Parathyroid adenoma (tissue), 2 donors: ENCODE data around the gene PLEKHF1.
A peak's percentile ranks its signal among the peaks of the same experiment; 100 is the strongest.

ENCODE experiments used
- H2AFZ ChIP-seq: fragments of 300-600 bp; sonication (generic); one replicate; pipeline ENCODE4 v1.7.0; 2017; ENCODE audit warnings: antibody characterized with exemption, mild to moderate bottlenecking
- H3K27ac ChIP-seq: fragments of 300-600 bp; sonication (generic); one replicate; pipeline ENCODE4 v1.7.0; 2017
- H3K27me3 ChIP-seq: fragments of 300-600 bp; sonication (generic); one replicate; pipeline ENCODE4 v1.7.0; 2017; ENCODE audit warnings: low read length; ENCODE audit not compliant: control insufficient read depth, insufficient read depth
- H3K36me3 ChIP-seq: fragments of 300-600 bp; sonication (generic); one replicate; pipeline ENCODE4 v1.7.0; 2017; ENCODE audit warnings: low read length; ENCODE audit not compliant: control insufficient read depth, insufficient read depth
- H3K4me1 ChIP-seq: fragments of 300-600 bp; sonication (generic); one replicate; pipeline ENCODE4 v1.7.0; 2017; ENCODE audit warnings: control low read depth
- H3K4me2 ChIP-seq: fragments of 300-600 bp; sonication (generic); one replicate; pipeline ENCODE4 v1.7.0; 2017; ENCODE audit warnings: low read length
- H3K4me3 ChIP-seq: fragments of 300-600 bp; sonication (generic); one replicate; pipeline ENCODE4 v1.7.0; 2017; ENCODE audit warnings: low read depth, low read length
- H3K79me2 ChIP-seq: fragments of 300-600 bp; sonication (generic); one replicate; pipeline ENCODE4 v1.7.0; 2017; ENCODE audit warnings: control low read depth
- H3K9ac ChIP-seq: fragments of 300-600 bp; sonication (generic); one replicate; pipeline ENCODE4 v1.7.0; 2017; ENCODE audit warnings: mild to moderate bottlenecking
- H3K9me3 ChIP-seq: fragments of 300-600 bp; sonication (generic); one replicate; pipeline ENCODE4 v1.7.0; 2017; ENCODE audit warnings: low read length; ENCODE audit not compliant: control insufficient read depth
- TF ChIP-seq, protein P1 (sequence below): fragments of 300-600 bp; sonication (generic); IDR thresholded peaks from one replicate; pipeline ENCODE4 v1.7.0; 2017; ENCODE audit warnings: antibody characterized with exemption, mild to moderate bottlenecking
- donor health status: primary hyperparathyroidism.

Gene PLEKHF1

DNA sequence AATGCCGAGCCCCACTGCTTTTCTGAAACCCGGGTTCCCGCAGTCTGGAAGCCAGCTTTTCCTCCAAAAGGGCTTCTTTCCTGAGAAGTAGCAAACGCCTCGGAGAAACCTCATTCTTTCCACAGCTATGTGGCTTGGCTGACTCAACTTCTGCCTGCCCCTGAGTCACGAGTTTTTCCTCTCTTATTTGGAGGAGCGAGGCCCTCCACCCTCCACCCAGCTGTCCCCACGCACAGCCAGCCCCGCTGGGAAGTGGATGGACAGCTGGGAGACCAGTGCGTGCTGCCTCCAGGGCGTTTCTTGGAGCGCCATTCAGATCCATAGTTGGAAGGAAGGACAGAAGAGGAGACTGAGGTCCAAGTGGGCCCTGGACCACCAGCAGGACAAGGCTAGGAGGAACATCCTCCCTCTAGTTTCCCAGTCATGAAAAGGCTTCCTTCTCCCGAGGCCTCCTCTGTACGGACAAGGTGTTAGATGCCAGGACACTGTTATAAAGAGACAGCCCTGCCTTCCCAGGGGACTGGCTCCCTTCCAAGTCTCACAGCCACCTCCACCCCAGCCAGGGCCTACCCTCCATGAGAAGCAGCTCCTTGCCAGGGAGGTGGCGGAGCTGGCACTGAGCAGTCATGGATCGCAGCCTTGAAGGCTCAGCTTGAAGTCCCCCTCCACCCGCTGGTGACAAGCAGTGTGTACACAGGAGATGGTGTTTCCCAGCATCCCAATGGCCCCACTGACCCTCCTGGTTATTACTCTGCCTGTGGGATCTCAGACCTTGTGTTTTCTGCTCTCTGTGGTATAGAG is 2.5 kb upstream of the PLEKHF1 start:
- Histone ChIP-seq H3K27ac (no peak overlapping the region), H3K4me1 (peaks cover 13% of the 10 kb centered on the region), H3K36me3 (no peaks in the 10 kb centered on the region), H3K4me3 (no peak overlapping the region), H2AFZ (peak overlapping the region; percentile 7), H3K9me3 (no peaks in the 10 kb centered on the region), H3K4me2 (no peak overlapping the region), H3K27me3 (no peaks in the 10 kb centered on the region), H3K9ac (no peak overlapping the region), H3K79me2 (no peaks in the 10 kb centered on the region)
- TF ChIP-seq, protein P1, sequence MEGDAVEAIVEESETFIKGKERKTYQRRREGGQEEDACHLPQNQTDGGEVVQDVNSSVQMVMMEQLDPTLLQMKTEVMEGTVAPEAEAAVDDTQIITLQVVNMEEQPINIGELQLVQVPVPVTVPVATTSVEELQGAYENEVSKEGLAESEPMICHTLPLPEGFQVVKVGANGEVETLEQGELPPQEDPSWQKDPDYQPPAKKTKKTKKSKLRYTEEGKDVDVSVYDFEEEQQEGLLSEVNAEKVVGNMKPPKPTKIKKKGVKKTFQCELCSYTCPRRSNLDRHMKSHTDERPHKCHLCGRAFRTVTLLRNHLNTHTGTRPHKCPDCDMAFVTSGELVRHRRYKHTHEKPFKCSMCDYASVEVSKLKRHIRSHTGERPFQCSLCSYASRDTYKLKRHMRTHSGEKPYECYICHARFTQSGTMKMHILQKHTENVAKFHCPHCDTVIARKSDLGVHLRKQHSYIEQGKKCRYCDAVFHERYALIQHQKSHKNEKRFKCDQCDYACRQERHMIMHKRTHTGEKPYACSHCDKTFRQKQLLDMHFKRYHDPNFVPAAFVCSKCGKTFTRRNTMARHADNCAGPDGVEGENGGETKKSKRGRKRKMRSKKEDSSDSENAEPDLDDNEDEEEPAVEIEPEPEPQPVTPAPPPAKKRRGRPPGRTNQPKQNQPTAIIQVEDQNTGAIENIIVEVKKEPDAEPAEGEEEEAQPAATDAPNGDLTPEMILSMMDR: no peak

DNA sequence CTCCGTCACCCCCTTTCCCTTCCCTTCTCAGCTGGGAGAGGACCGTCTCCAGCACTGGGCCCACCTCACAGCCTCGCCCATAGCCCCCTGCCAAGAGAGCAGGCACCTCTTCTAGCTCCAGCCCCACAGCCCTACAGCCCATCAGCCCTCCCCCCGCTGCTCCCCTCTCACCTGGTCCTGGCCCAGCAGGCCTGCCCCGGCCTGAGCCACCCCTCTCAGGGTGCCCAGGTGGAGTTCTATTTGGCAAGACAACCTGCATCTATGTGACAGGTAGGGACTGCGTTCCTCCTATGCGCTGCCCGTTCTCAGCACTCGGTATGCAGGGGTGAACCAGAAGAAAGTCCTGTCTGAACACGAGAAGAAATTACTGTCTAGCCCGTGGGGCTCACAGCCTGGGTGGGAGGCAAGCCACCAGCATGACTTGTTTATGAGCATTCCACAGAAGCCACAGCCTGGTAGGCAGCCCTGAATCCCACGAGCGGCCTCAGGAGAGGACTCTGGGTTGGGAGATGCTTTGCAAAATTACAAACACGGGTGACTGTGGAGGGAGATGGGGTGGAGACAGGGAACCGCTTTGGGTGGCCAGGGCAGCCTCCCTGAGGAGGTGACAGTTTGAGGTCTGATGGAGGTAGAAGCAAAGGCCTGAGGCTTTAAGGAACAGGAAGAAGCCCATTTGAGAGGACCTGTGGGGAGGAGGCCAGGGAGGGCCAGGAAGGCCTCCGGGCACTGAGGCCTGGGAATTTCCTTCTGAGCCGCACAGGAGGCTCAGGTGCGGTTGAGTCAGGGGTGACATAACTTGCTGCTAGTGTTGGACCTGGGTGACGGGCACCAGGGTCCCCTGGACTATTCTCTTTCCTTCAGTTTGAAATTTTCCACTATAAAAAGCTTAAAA is 1.2 kb upstream of the PLEKHF1 start:
- Histone ChIP-seq H3K4me1 (peaks cover 18% of the 10 kb centered on the region), H3K4me2 (no peak overlapping the region), H3K9ac (no peak overlapping the region), H3K4me3 (no peak overlapping the region), H3K36me3 (no peaks in the 10 kb centered on the region), H3K79me2 (peaks cover 5% of the 10 kb centered on the region), H2AFZ (peak overlapping the region; percentile 87), H3K27me3 (no peaks in the 10 kb centered on the region), H3K9me3 (no peaks in the 10 kb centered on the region), H3K27ac (no peak overlapping the region)
- TF ChIP-seq, protein P1: no peak

DNA sequence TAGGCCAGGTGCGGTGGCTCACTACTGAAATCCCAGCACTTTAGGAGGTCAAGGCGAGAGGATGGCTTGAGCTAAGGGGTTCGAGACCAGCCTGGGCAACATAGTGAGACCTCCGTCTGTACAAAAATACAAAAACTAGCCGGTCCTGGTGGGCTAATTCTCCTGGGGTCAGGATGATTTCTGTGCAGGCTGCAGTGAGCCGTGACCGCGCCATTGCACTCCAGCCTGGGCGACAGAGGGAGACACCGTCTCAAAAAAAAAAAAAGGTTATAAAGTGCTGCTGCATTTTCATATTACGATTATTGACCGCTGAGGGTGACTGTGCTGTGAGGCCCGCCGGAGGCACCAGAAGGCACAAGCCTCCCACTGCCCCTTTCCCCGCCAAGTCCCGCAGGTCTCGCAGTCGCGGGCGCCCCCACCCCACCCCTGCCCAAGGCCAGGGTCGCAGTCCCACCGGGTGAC is 477 bp upstream of the PLEKHF1 start:
- Histone ChIP-seq H3K36me3 (no peaks in the 10 kb centered on the region), H3K27ac (no peak overlapping the region), H3K9me3 (no peaks in the 10 kb centered on the region), H3K9ac (no peak overlapping the region), H3K27me3 (no peaks in the 10 kb centered on the region), H3K4me3 (peak overlapping the region; percentile 78), H3K79me2 (peaks cover 10% of the 10 kb centered on the region), H3K4me1 (peaks cover 18% of the 10 kb centered on the region), H2AFZ (peak overlapping the region; percentile 87), H3K4me2 (peak overlapping the region; percentile 89)
- TF ChIP-seq, protein P1: peak; percentile 13

DNA sequence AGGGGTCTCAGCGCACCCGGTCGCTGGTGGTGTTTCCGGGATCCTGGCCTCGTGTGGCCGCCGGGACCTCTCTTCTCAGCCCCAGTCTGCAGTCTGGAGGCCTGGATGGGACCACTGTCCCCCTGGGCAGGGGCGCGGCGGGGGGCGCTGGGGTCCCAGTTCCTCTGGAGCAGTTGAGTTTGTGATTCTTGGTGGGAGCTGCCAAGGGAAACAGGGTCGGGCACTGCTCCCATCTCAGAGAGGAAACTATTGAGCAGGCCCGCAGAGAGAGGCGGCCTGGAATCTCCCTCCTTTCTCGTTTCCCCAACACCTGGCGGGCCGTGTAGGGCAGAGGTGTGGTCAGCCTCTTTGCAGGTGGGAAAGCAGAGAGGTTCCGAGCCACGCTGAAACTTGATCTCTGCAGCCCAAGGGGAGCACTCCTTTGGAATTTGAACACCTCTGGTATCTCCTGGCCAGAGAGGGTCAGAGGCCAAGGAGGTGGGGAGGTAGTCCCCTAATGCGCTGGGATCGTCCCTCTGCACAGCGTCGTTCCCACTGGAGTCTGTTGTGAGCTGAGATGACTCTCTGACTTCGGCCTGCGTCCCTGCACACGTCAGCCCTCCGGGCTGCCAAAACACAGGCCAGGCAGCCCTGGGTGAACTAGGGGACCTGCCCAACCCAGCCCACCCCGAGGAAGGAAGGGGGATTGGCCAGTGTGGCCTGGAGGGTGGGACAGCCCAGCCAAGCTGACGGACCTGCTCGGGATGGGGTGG is 741 bp downstream of the PLEKHF1 start:
- Histone ChIP-seq H3K4me2 (peak overlapping the region; percentile 89), H3K4me3 (peak overlapping the region; percentile 78), H3K36me3 (no peaks in the 10 kb centered on the region), H3K79me2 (peaks cover 17% of the 10 kb centered on the region), H3K27ac (peak overlapping the region; percentile 83), H3K9ac (peak overlapping the region; percentile 73), H3K27me3 (no peaks in the 10 kb centered on the region), H3K9me3 (no peaks in the 10 kb centered on the region), H3K4me1 (peaks cover 24% of the 10 kb centered on the region), H2AFZ (peak overlapping the region; percentile 87)
- TF ChIP-seq, protein P1: no peak
